HG03097 (cell line): ENCODE results near the gene VEZF1.

ENCODE experiments used
- ATAC-seq: cut with Tn5 transposase; IDR thresholded peaks from one replicate; pipeline ENCODE4 v1.9.1; 2021; ENCODE audit not compliant: unreplicated experiment, low FRiP score

VEZF1 gene

DNA sequence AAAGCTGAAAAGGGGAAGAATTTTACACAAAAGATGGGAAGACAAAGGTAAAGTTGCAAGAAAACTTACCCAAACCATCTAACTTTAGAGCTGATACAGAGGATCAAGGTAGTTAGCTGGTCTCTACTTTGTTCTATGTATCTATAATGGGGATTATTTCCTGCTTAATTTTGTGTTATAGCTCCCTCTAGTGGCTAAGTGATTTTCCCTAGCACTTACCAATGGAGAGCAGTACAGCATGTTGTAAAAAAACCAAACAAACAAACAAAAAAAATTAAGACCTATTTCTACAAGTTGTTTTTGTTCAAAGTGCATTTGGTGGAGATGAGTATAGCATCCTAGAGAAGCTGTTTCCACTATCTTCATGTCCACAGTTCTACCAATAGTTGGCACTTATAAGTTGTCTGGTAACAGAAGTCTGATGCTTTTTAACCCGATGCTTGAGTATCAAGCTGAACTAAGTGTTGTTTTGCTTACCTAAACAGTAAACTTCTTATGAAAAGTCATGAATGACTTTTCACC is 11.5 kb upstream of the VEZF1 start:
- ATAC-seq, result no peak

DNA sequence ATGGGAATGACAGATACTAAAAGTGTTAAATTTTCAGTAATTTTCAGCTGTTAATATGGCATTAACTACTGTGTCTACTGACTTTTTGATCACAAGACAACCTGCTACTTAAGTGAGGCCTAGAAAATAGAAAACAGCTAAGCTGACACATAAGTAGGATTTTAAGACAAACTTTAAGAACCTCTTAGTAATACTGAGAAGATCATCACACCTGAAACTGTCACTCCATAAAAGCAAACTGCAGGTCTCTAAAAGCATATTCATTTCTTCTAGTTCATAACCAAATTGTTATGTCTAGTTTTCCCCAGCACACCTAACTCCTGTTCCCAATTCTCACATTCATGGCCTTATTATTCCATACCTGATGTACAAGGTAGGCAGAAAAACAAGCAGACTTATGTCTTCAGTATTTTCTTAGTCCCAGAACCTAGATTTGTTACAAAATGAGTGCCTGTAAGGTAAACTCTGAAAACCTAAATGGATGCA is 11.0 kb upstream of the VEZF1 start:
- ATAC-seq, result no peak

GRCh38 chr17:57997085-57997809 is 9.2 kb upstream of the VEZF1 start:
- no peak for ATAC-seq

GRCh38 chr17:57995076-57995956 is 7.3 kb upstream of the VEZF1 start:
- no peak for ATAC-seq

- no peak for ATAC-seq
Measured at GRCh38 chr17:57994436-57994835, 6.4 kb upstream of the VEZF1 start.

DNA sequence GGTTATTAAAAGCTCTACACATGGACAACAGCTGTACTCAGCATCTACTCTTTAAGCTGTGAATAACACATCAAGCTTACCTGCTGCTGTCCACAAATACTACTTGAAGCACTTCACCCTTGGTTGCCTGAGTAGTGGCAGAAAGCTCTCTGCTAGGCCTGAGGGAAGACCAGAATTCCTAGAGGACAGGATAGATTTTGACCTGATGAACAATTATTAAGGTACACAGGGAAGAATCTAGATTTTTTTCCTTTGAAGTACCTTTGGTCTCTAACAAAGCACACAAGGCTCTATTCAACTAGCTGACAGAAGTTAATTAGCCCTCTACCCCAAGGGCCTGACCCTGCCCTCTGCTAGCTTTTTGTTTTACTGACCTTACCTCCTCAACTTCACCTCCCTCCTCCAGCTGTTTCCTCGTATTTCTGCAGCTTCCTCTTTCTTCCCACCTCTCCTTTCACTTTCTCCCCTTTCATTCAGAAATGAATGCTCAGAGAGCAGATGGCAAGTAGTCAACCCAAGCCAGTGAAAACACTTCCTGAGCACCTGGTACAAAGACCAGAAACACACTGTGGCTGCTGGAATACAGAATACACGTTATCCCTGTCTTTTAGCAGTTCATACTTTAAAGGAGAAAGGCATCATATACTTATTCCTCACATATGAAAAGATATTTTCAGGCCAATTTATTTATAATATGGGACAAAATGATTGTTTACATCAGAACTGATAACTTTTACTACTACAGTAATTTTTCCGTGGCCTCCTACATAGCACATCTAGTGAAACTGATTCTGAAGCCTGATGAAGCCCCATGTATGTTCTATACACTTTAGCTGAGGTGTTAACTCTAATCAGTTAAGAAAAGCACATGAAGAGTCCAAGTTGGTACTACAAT is 5.7 kb upstream of the VEZF1 start:
- no peak for ATAC-seq

DNA sequence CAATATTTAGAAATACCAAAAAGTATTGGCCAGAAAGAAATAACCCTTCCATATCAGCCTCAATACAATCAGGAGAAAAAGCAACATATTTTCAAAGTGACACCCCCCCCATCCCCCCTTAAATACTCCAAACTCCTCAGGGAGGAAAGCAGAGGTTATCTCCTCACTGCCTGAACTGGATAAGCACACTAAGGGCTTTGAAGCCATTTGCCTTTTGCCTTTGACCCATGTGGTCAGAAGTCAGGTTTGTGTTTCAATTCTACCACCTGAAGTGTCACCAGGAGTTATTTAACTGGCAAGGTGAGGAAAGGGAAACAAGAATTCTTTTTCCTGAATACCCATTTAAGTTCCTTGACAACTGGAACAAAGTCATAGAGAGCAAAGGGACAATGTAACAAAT is 3.5 kb upstream of the VEZF1 start:
- no peak for ATAC-seq

GRCh38 chr17:57990037-57990436 is 2.0 kb upstream of the VEZF1 start:
- no peak for ATAC-seq

GRCh38 chr17:57988301-57989250 is 522 bp upstream of the VEZF1 start:
- ATAC-seq, result peak; percentile 56

DNA sequence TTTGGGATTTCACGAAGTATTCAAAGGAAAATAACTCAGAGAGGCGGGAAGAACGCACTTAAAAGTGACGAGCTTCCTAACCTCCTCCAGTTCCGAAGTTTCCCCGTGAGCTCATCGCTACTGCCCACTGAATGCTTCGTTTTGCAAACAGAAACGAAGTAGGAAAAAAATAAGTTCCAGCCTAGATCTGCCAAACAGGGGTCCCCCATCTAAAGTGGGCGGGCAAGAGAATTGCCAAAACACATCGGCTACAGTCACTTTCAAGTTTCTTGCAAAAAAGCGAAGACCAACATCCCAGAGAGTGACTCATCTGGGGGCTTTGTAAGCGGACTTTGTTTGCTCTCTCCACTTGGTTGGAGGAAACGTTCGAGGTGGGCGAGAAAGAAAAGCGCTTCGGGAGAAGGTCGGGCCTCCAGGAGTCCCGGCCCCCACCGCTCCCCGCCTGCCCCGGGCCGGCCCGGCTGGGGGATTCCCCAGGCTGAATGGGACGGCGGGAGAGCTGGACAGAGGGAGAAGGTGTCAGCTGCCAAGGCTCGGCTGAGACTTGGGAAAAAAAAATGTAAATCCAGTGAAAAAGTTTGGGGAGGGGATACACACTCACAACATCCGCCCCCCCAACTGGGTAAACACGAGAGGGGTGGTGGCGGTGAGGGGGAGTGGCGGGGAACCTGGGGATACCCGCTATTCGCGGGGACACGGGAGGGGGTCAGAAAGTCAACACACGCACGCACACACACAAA is 1.0 kb downstream of the VEZF1 start:
- ATAC-seq, result no peak

- ATAC-seq, result no peak
Measured at GRCh38 chr17:57985675-57985974, 2.4 kb downstream of the VEZF1 start.

- no peak for ATAC-seq
Measured at GRCh38 chr17:57984936-57985674, 2.9 kb downstream of the VEZF1 start.

DNA sequence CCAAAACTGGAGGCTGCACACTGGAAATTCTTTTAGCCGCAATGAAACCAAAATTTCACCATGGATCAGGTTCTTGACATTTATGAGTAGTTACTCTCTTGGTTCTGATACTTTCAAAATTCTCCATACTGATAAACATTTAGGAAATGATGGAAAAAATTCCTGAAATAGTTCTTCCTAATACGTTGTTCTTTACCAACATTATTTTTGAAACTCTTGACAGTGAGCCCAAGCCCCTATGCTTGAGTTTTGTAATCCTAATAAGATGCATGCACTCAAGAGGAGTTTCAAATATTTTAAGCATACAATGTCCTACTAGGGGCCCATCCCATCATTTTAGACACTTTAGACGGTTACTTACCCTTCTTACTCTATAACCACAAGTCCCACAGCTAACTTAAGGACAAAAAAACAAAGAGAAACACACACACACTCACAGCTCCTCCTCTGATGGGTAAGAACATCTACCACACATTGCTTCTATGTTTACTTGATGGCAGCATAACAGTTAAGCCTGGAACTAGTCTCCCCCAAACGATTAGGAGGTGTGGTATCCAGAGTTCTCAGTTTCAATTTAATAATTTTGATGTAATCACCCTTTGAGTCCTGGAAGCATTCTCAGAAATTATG is 3.7 kb downstream of the VEZF1 start:
- ATAC-seq, result no peak

GRCh38 chr17:57983446-57983845 is 4.6 kb downstream of the VEZF1 start:
- ATAC-seq, result no peak

- no peak for ATAC-seq
Measured at GRCh38 chr17:57982452-57983170, 5.4 kb downstream of the VEZF1 start.

DNA sequence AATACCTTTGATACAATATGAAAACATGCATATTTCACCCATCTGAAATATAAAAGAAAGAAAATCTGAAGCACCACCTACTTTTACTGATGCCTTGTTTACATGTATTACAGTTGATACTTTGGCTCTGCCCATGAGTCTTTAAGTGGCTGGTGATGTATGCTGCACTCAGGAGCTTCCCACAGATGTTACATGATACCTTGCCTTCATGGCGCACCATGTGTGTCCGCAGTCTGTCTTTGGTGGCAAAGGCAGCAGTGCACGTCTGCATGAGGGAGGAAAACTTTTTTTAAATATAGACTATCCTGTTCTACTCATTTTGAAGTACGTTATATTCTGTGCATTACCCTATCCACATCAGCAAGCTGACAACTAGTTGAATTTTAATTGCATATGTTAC is 7.5 kb downstream of the VEZF1 start:
- ATAC-seq, result no peak

DNA sequence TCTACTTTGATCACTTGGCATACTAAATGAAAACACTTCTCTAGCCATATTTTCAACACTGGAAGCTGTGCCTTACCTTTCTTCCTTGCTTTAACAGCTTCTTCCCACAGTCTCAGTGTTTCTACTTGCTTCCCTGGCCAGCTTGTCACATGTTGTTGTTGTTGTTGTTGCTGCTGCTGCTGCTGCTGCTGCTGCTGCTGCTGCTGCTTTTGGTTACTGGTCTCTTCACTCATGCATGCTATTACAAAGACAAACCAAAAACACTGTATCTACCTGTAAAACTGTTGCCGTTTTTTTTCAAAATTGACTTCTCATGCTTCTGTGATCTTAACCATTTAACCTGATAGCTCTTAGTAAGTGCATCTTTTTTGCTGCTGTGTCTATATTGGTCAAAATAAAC is 9.0 kb downstream of the VEZF1 start:
- no peak for ATAC-seq
